NCI-H1417 (cell line): ENCODE data around the gene STRN3.
"Not testable (repeated sequence)": the region's sequence is repeated elsewhere in the genome, so short reads cannot be mapped to it uniquely, and the experiment has no call there.

Source experiments
- DNase-seq, 3 experiments: peaks; one replicate each; lab custom pipeline; 2025; lab: John Stamatoyannopoulos, UW

The STRN3 gene

GRCh38 chr14:31037709-31038221 lies 11.6 kb upstream of the STRN3 start:
- DNase-seq = no peak

- DNase-seq = no peak
Observed at GRCh38 chr14:31036552-31036951, 10.4 kb upstream of the STRN3 start.

DNA sequence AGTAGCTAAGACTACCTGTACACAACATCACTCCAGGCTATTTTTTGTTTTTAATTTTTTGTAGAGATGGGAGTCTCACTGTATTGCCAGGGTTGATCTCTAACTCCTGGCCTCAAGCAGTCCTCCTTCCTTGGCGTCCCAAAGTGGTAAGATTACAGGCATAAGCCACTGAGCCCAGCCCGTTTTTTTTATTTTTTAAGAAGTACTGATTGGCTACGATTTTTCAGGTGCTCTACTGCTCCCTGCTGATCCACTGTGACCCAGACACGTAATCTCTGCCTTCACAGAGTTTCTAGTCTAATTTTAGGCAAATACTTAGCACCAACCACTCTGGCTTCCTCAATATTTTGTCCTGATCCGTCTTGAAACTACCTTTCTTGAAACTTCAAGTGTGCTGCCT lies 4.3 kb upstream of the STRN3 start:
- no peak for DNase-seq

- DNase-seq = no peak
Observed at GRCh38 chr14:31029016-31029970, 3.1 kb upstream of the STRN3 start.

DNA sequence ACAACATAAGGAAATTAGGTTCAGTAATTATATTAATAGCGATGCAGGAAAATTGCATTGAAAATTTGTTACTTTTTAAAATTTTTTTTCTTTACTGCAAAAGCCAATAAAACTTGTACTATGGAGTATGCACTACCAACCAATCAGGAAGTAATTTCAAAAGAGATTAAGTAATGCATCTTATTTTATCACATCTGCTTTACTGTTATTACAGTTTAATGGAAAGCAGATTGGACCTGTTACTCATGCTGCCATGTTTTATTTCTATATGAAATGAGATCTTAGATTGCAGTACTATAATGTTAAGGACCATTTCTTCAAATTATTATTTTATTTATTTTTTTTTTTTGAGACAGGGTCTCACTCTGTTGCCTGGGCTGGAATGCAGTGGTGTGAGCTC lies 1.7 kb upstream of the STRN3 start:
- no peak for DNase-seq

DNA sequence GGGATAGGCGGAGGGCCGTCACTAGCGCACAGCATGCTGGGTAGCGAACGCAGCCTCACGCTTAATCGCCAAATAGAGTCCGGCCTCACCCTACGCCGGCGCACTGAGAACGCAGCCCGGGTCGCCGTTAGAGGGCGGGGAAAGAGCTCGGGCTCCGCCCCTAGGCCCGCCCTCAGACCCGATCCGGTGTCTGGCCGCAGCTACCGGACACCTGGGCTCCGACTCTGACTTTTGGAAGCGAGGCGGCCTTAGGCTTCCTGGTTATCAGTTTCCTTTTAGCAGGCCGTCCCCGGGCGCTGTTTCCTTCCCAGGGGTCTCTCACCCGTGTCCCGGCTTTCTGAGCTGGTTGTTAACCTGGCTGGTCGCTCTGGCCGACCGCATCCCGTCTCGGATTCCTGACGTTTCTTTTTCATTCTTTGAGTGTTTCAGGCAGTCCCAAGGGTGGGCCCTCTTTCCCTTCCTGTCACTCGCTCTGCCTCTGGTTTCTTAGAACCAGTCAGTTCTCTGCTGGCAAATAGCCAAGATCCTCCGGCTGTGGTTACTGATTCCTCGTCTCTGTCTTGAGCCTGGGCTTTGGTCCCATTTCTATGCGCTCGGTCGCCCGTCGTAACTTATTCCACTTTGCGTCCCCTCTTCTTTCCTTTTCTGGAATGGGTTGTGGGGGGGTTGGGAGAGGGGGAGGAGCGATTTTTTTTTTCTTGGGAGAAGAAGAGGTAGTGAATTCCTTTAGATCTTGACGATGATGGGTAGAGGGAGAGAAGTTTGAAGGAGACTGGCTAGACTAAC lies 464 bp upstream of the STRN3 start:
- DNase-seq = peak; percentile 96 to 98 (median 97)

DNA sequence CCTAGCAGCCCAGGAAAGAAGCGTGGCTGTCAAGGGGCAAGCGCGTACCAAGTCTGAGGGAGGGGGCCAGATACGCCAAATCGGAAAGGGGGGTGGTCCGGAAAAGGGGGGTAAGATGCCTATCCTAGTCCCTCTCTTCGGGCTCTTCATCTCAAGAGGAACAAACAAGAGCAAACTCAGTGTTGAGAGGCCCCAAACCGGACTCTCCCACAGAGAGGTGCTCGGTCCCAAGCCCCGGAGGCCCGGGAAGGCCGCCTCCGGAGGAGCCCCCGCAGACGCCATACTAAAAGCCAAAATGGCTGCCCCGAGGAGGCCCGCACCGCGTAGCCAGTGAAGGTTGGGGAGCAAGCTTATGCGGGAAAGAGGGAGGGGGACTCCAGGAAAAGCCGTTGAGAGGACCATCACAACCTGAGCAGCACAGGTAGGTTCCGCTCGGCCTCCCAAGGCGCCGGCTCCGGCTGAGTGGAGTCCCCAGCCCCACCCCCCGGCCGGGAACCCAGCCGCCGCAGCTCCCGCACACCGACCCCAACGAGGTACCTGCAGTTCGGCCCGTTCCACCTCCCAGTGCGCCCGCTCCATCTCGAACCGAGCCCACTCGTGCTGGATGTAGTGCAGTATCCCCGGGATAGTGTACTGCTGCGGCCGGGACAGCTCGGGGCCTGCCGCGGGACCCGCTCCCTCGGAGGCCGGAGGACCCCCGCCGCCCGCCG lies 657 bp downstream of the STRN3 start, which contains the start of gene AP4S1:
TSS of gene AP4S1 (plus strand) at position 283 of the 710 bp plus-strand sequence. CDS start 40,548 bp downstream, outside the sequence.
- peak; percentile 50 to 83 (median 76) for DNase-seq

DNA sequence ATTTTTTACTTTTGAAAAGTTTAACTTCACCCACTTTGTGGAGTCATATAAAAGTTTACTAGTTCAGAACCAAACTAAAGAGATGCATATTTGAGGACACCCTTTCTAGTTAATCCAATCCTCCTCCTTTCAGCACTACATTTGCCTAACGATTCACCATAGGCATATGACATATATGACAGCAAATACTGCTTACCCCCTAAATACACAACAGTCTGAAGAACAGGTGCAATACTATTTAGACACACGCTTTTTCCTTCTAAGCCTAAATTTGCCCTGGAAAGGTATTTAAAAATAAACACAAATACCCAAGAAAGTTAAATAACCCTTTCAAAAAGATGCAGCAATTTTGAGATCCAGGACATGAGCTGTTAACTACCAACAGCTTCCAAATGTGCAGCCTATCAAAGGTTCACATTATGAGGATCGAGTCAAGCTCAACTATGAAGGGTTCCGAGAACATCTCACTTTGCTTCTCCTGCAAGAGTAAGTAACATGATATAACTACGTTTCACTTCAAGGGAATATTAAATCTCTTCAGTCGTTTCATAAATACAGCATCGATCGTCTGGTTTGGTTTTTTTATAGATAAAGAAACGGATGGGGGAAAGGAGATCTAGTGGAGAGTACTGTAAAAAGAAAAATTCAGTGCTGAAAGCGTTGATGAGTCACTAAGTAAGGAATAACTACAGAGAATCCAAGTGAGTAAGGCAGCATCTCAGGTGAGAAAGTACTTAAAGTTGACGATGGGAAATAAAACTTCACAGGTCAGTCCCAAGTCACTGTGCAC lies 1.4 kb downstream of the STRN3 start:
- DNase-seq = peak in 1 of 3 experiments; percentile 61

DNA sequence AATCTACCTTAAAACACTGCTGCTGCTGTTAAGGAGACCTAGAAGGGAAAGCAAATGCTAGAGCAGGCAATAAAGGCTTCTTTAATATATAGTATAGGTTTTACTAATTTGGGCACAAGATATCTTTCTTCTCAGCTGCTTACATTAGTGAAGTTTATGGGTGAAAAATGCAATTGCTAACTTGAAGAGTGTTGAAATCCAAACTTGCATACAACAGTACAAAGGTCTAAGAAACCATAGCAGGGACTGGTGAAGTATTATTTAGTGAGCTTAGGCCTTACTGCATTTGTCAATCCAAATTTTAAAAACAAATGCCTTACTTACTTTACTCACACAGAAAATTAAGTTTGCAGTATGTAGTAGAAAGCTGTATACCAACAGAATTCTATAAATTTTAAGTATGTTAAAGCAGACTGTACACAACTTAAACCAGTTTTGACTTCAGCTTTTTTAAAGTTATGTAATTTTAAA lies 2.1 kb downstream of the STRN3 start:
- DNase-seq = no peak

- DNase-seq = no peak
Observed at GRCh38 chr14:31022386-31022785, 3.8 kb downstream of the STRN3 start.

- DNase-seq = no peak
Observed at GRCh38 chr14:31021576-31021949, 4.6 kb downstream of the STRN3 start.

- no peak for DNase-seq
Observed at GRCh38 chr14:31020834-31021575, 5.2 kb downstream of the STRN3 start.

DNA sequence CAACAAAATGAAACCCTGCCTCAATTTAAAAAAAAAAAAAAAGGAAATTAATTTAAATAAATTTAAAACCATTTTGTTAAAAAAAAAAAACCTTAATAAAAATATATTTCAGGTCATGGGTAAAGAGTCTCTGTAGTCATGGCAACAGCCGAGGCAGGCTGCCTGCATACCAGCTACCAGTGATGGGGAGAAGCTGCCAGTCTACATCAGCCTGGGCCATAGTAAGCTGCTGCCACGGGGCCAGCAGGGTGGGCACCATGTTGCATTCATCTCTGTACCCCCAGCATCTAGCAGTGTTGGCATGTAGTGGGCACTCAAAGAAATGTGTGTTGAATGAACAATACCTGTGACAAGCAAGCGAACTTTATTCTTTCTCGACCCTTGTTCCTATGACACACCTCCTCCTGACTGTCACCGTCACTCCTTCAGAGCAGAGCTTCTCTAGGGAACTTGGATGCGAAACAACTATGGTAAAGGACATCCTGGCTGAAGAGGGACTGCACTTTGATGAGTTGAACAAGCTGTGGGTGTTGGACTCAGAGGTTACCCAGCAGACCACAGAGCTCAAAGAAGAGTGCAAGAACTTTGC lies 8.0 kb downstream of the STRN3 start:
- DNase-seq = no peak

GRCh38 chr14:31013841-31014240 lies 12.3 kb downstream of the STRN3 start:
- no peak for DNase-seq

- DNase-seq = no peak
Observed at GRCh38 chr14:31010935-31011334, 15.2 kb downstream of the STRN3 start.

DNA sequence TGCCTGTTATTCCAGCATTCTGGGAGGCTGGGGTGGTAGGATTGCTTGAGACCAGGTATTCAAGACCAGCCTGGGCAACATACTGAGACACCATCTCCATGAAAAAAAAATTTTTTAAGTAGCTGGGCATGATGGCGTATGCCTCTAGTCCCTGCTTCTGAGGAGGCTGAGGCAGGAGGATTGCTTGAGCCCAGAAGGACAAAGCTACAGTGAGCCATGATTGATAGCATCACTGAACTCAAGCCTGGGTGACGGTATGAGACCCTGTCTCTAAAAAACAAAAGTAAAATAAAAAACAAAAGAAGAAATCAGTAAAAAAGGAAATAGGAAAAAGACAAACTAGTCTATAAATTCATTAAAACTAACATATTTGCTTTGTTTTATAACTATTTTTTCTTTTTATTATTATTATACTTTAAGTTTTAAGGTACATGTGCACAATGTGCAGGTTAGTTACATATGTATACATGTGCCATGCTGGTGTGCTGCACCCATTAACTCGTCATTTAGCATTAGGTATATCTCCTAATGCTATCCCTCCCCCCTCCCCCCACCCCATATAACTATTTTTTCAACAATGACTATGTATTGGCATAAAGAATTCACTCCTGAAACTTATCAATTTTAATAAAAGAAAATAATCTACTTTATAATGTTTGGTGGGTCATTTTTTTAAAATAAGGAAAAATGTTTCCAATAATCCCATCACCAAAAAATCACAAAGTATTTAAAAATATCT lies 16.2 kb downstream of the STRN3 start:
- DNase-seq = no peak

- no peak for DNase-seq
Observed at GRCh38 chr14:31006703-31007102, 19.5 kb downstream of the STRN3 start.

- not testable (repeated sequence) for DNase-seq
Observed at GRCh38 chr14:31004007-31004406, 22.2 kb downstream of the STRN3 start.

DNA sequence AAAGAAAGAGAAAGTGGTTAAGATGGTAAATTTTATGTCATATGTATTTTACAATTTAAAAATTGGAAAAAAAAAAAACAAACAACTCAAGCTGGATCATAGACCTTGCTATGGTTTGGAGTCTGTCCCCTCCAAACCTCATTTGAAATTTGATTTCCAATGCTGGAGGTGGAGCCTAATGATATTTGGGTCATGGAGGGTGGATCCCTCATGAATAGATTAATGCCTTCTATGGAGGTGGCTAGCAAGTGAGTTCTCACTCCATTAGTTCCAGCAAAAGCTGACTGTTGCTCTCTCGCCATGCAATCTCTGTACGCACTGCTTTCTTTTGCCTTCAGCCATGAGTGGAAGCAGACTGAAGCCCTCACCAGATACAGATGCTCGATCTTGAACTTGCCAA lies 22.9 kb downstream of the STRN3 start:
- no peak for DNase-seq
